ENCODE data around the gene NUDT17. TPM values are rescaled to one million over a fixed set of nuclear protein-coding genes. Genes with fewer than 3 reads are reported as not detected.
"Not testable (repeated sequence)": the region's sequence is repeated elsewhere in the genome, so short reads cannot be mapped to it uniquely, and the experiment has no call there.

The NUDT17 gene
- total RNA-seq, 1 experiment from 2014 or later: 0.59 TPM

- H3K9me3 ChIP-seq, H3K4me3 ChIP-seq, H3K27me3 ChIP-seq, DNase-seq: not testable (repeated sequence)
- H3K36me3 ChIP-seq: peaks cover 93% of the 10 kb centered on the region
These were observed 14.6 kb upstream of the NUDT17 start for GRCh38 chr1:145830810-145831209.

GRCh38 chr1:145837656-145838055, 7.8 kb upstream of the NUDT17 start:
- Histone ChIP-seq H3K36me3 (peaks cover 93% of the 10 kb centered on the region), H3K4me3 (no peak overlapping the region), H3K27me3 (no peaks in the 10 kb centered on the region), H3K9me3 (no peaks in the 10 kb centered on the region)
- DNase-seq: no peak

- H3K4me3 ChIP-seq: no peak overlapping the region
- H3K9me3 ChIP-seq: no peaks in the 10 kb centered on the region
- H3K27me3 ChIP-seq: no peaks in the 10 kb centered on the region
- DNase-seq: no peak
- H3K36me3 ChIP-seq: peaks cover 49% of the 10 kb centered on the region
These were observed 2.4 kb upstream of the NUDT17 start for GRCh38 chr1:145843031-145843430.

- Histone ChIP-seq H3K9me3 (no peaks in the 10 kb centered on the region), H3K27me3 (no peaks in the 10 kb centered on the region), H3K4me3 (peak overlapping the region; percentile 55), H3K36me3 (peaks cover 41% of the 10 kb centered on the region)
- DNase-seq: no peak
These were observed 301 bp upstream of the NUDT17 start for GRCh38 chr1:145845144-145845513.

- peak; percentile 17 for DNase-seq
- Histone ChIP-seq H3K27me3 (no peaks in the 10 kb centered on the region), H3K9me3 (no peaks in the 10 kb centered on the region), H3K36me3 (peaks cover 41% of the 10 kb centered on the region), H3K4me3 (peak overlapping the region; percentile 55)
These were observed 777 bp downstream of the NUDT17 start for GRCh38 chr1:145846201-145846612.

DNA sequence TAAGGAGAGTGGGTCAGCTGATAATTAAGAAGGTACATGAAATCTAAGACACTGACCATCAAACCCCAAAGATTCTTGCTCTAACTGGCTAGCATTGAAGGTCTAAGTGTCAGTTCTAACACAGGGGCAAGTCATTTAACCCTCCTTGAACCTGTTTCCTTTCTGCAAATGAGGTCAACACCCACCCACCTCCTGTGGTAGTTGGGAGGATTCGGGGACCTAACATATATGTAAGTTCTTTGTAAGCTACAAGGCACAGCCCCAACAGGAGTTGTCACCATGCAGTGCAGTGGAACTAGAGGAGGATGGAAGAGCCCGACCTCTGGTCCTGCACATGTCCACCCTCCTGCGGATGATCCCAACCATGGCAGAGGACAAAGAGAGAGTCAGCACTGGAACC, 2.4 kb downstream of the NUDT17 start:
- peaks cover 34% of the 10 kb centered on the region for H3K36me3 ChIP-seq
- no peaks in the 10 kb centered on the region for H3K9me3 ChIP-seq
- H3K4me3 ChIP-seq: no peak overlapping the region
- no peaks in the 10 kb centered on the region for H3K27me3 ChIP-seq
- no peak for DNase-seq

- H3K4me3 ChIP-seq: no peak overlapping the region
- peak; percentile 36 for DNase-seq
- H3K36me3 ChIP-seq: peaks cover 38% of the 10 kb centered on the region
- no peaks in the 10 kb centered on the region for H3K27me3 ChIP-seq
- H3K9me3 ChIP-seq: no peaks in the 10 kb centered on the region
These were observed 4.1 kb downstream of the NUDT17 start for GRCh38 chr1:145849356-145850160.

- Histone ChIP-seq H3K27me3 (no peaks in the 10 kb centered on the region), H3K36me3 (peaks cover 54% of the 10 kb centered on the region)
These were observed 10.1 kb downstream of the NUDT17 start for GRCh38 chr1:145855426-145855948.

DNA sequence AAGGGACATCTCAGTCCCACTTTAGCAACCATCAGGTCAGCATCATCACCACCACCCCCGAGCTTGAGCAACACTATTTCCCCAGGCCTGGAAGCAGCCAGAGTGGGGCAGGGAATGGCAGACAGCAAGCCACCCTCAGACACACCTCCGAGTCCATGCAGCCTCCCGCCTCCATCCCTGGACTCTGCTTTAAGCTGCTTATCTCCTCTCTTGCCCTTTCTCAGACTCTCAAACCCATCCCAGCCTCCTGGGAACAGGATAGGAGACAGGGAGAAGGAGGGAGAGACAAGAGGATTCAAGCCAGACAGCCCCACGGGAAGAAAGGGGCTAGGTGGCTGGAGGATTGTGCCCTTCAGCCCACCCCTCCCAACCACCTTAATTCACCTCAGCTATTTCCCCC, 11.7 kb downstream of the NUDT17 start:
- Histone ChIP-seq H3K4me3 (no peak overlapping the region), H3K9me3 (no peaks in the 10 kb centered on the region), H3K27me3 (no peaks in the 10 kb centered on the region), H3K36me3 (peaks cover 44% of the 10 kb centered on the region)
- no peak for DNase-seq

More at GRCh38 chr1:145855426-145855948, 10.1 kb downstream of the NUDT17 start:
- no peak for DNase-seq
- Histone ChIP-seq H3K4me3 (no peak overlapping the region), H3K9me3 (no peaks in the 10 kb centered on the region)

DNA sequence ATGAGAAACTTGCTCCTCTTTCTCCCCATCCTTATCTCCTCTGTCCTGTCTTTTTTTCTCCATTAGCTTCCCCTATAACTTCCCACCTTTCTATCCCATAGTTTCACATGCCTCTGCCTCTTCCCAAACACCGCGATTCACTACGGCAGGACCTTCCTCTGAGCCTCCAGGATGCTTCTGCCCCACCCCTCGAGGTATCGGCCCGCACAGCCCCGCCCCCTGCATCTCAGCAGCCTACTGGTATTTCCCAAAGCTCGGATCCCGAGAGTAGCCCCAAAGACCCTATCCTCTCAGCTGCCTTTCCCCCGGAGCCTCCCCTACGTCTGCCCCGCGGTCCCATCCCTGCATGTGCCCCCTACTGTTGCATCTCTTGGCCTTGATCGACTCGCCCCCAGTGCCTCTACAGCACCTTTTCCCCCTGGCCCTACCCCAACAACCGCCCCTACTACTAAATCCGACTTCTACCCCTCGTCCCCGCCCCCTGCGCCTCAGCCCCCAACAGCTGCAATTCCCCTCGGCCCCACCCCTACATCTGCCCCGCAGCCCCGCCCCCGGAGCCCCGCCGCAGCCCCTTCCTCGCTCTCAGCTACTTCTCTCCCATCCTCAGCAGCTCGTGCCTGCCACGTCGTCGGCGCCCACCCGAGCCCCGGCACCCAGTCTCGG, 12.9 kb downstream of the NUDT17 start:
- no peaks in the 10 kb centered on the region for H3K9me3 ChIP-seq
- peak overlapping the region; percentile 82 for H3K4me3 ChIP-seq
- peak; percentile 69 for DNase-seq
- H3K27me3 ChIP-seq: no peaks in the 10 kb centered on the region
- H3K36me3 ChIP-seq: peaks cover 38% of the 10 kb centered on the region

- DNase-seq: peak; percentile 98
- H3K9me3 ChIP-seq: no peaks in the 10 kb centered on the region
- no peaks in the 10 kb centered on the region for H3K27me3 ChIP-seq
- peaks cover 34% of the 10 kb centered on the region for H3K36me3 ChIP-seq
- H3K4me3 ChIP-seq: peak within 1 kb of the TSS; percentile 82
These were observed 13.6 kb downstream of the NUDT17 start, which contains the start of gene PIAS3 for GRCh38 chr1:145858901-145859490. PIAS3 (minus strand) TSS chr1:145859081; CDS start chr1:145858990, 91 bp downstream.

DNA sequence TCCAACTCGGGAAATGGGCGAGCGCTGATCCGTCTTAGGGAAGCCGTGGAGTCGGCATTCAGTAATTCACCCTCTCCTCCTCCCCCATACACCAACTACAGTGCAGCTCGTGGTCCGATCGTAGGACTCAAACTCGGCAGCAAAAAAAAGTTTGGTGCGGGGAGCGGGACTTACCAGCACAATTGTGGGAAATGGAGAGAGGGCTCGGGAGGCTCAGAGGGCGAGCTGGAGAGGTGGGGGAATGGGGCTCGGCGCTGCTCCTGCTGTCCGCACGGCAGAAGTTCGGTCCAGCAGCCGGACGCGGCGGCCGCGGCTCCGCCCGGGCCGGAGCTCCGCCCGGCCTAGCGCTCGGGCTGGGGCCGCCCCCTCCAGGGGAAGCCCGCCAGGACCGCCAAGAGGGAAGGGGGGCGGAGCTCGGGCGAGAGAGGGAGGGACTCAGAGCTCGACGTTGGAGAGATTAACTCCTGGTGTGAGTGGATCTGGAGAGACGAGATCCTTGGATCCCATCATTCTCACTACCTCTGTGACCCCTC, 14.1 kb downstream of the NUDT17 start:
- Histone ChIP-seq H3K9me3 (no peaks in the 10 kb centered on the region), H3K27me3 (peaks cover under 1% of the 10 kb centered on the region; the same call in 1 of the 2 replicates), H3K36me3 (peaks cover 31% of the 10 kb centered on the region), H3K4me3 (peak overlapping the region; percentile 82)
- peak; percentile 90 for DNase-seq

GRCh38 chr1:145863282-145864018, 18.0 kb downstream of the NUDT17 start:
- Histone ChIP-seq H3K36me3 (no peaks in the 10 kb centered on the region), H3K9me3 (no peaks in the 10 kb centered on the region), H3K27me3 (peaks cover 10% of the 10 kb centered on the region), H3K4me3 (no peak overlapping the region)
- peak; percentile 16 for DNase-seq

DNA sequence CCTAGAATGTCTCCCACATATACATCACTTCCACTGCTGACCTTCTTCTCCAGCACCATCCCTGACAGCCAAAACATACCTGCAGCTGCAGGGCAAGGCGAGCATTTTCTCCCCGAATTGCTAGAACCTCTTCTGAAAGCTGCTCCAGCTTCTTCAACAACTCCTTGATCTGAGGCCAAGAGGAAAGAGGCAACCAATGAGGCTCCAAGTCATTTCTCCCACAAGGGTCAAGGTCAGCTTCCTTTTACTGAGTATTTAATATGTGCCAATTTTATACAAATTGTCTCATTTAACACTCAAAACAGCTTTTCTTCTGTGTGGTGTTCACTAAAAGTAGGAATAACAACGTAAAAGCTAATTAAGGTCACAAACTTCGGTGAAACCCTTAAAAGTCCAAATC, 22.8 kb downstream of the NUDT17 start:
- no peak for DNase-seq
- Histone ChIP-seq H3K36me3 (no peaks in the 10 kb centered on the region), H3K4me3 (no peak overlapping the region), H3K9me3 (no peaks in the 10 kb centered on the region), H3K27me3 (peaks cover 10% of the 10 kb centered on the region)

DNA sequence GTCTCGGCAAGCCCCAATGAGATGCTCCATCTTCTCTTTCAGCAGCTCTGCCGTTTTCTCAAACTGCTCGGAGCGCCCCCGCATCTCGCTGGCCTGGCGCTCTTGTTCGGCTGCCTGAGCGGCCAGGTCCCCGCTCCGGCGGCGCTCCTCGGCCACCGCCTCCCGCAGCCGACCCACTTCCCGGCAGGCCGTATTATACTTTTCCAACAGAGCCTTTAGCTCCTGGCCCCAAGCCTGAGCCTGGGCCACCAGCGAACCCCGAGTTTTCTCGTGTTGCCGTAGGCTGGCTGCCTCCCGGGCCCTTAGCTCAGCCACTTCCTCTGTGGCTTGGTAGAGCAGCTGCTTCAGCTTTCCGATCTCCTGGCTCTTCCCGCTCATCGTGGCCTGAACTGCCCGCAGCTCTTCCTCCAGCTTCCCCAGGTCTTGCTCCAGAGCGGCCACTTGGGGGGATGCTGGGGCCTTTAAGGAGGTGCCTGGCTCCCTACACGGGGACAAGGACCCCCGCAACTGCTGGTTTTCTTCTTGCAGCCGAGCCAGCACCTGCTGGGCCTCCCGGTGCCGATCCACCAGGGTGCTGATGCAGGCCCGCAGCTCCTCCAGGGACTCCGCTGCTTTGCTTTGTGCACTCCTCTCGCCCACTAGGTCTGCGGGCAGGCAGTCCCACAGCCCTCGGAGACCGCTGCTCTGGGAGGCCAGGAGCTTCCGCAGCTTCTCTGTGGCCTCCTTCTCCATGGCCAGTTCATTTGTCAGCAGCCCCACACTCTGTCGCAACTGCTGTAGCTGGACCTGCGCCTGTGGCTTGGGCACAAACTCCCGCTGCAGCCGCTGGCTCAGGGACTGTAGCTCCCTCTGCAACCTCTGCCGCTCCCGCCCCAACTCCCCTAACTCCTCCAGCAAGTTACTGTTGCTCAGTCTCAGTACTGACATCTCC, 26.8 kb downstream of the NUDT17 start:
- no peak for DNase-seq
- no peaks in the 10 kb centered on the region for H3K9me3 ChIP-seq
- H3K27me3 ChIP-seq: no peaks in the 10 kb centered on the region; the same call in none of the 2 replicates
- H3K4me3 ChIP-seq: no peak overlapping the region
- H3K36me3 ChIP-seq: no peaks in the 10 kb centered on the region

All from MG63 (cell line).